ENCODE measurements around the gene TNIK.

Gene TNIK

GRCh38 chr3:171488479-171488878 is 28.3 kb upstream of the TNIK start:
- DNase-seq (ENCODE audit: extremely low read depth, low read depth): no peak
- no peak for TF ChIP-seq CTCF (IDR thresholded peaks at IDR 0.05; ENCODE audit: low read depth, low read length)

- no peak for DNase-seq (ENCODE audit: extremely low read depth, low read depth)
- no peak for TF ChIP-seq CTCF (IDR thresholded peaks at IDR 0.05; ENCODE audit: low read depth, low read length)
Measured at GRCh38 chr3:171487382-171487781, 27.2 kb upstream of the TNIK start.

GRCh38 chr3:171485338-171485737 is 25.1 kb upstream of the TNIK start:
- no peak for DNase-seq (ENCODE audit: extremely low read depth, low read depth)
- no peak for TF ChIP-seq CTCF (IDR thresholded peaks at IDR 0.05; ENCODE audit: low read depth, low read length)

- no peak for TF ChIP-seq CTCF (IDR thresholded peaks at IDR 0.05; ENCODE audit: low read depth, low read length)
- no peak for DNase-seq (ENCODE audit: extremely low read depth, low read depth)
Measured at GRCh38 chr3:171481011-171481410, 20.8 kb upstream of the TNIK start.

- no peak for DNase-seq (ENCODE audit: extremely low read depth, low read depth)
- no peak for TF ChIP-seq CTCF (IDR thresholded peaks at IDR 0.05; ENCODE audit: low read depth, low read length)
Measured at GRCh38 chr3:171480526-171480925, 20.3 kb upstream of the TNIK start.

GRCh38 chr3:171476532-171477102 is 16.4 kb upstream of the TNIK start:
- TF ChIP-seq CTCF (IDR thresholded peaks at IDR 0.05; ENCODE audit: low read depth, low read length): no peak
- no peak for DNase-seq (ENCODE audit: extremely low read depth, low read depth)

- TF ChIP-seq CTCF (IDR thresholded peaks at IDR 0.05; ENCODE audit: low read depth, low read length): no peak
- no peak for DNase-seq (ENCODE audit: extremely low read depth, low read depth)
Measured at GRCh38 chr3:171472552-171472951, 12.3 kb upstream of the TNIK start.

All from AG09319 (cell line).